T-helper 2 cell (primary cell): ENCODE measurements around the gene SGCA.
A peak's percentile ranks its signal among the peaks of the same experiment; 100 is the strongest.

ENCODE experiments used
- DNase-seq, 5 experiments: peaks; one replicate each; pipeline versions ENCODE4 v3.0.0 to v3.0.0-alpha.2; 2012 to 2022

The SGCA gene

DNA sequence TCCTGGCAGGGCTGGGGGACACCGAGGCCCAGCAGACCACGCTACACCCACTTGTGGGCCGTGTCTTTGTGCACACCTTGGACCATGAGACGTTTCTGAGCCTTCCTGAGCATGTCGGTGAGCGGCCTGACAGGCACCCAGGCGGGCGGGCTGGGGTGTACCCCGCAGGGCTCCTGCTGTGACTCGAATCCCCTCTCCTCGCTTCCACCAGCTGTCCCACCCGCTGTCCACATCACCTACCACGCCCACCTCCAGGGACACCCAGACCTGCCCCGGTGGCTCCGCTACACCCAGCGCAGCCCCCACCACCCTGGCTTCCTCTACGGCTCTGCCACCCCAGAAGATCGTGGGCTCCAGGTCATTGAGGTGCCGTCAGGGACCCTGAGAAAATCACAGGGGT lies 1.6 kb downstream of the SGCA start:
- no peak for DNase-seq

DNA sequence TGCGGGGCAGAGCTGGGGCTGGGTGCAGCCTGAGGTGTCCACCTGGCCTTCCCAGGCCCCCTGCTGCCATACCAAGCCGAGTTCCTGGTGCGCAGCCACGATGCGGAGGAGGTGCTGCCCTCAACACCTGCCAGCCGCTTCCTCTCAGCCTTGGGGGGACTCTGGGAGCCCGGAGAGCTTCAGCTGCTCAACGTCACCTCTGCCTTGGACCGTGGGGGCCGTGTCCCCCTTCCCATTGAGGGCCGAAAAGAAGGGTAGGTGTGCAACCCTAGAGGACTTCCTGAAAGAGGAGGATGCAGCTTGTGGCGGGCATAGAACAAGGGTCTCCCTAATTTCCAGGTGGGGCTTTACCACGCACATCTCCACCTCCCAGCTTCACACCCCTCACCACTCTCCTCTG lies 2.5 kb downstream of the SGCA start:
- no peak for DNase-seq

DNA sequence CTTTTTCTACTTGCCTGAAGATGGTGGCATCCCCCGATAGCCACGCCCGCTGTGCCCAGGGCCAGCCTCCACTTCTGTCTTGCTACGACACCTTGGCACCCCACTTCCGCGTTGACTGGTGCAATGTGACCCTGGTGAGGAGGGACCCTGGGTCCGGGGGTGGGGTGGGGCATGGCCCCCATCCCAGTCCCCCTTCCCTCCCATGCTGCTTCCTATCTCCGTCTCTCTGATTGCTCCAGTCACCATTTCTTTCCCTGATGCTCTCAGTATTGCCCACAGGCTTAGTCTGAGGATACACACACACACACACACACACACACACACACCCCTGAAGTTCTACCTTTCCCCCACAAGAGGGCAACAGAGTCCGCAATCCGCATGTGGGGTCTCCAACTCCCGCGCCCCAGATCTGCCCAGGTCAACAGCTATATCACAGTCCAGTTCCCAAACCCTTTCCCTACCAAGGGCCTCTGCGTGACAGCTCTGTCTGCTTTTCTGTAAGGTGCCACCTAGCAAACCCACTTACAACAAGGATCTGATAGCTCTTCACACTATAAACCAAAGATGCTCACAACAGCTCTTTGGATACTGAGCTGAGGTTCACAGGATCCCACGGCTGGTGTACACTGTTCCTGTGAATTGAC lies 3.4 kb downstream of the SGCA start:
- DNase-seq, result peak in 4 of 5 experiments; percentile 17 to 84 (median 62)

DNA sequence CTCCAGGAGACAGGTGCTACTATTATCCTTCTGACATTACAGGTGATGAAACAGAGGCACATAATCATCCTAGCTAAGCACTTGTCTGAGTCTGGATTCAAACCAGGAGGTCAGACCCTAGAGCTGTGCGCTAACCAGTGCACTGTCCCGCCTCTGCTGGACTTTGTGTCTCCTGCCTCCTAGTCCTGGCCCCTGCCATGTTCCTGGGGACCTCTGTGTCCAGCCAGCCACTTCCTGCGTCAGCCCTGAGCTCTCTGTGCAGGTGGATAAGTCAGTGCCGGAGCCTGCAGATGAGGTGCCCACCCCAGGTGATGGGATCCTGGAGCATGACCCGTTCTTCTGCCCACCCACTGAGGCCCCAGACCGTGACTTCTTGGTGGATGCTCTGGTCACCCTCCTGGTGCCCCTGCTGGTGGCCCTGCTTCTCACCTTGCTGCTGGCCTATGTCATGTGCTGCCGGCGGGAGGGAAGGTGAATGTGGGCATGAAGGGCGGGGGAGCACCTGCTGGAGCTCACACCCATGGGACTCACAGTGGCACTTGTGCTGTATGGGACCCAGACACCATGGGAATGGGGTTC lies 4.2 kb downstream of the SGCA start:
- DNase-seq, result no peak

DNA sequence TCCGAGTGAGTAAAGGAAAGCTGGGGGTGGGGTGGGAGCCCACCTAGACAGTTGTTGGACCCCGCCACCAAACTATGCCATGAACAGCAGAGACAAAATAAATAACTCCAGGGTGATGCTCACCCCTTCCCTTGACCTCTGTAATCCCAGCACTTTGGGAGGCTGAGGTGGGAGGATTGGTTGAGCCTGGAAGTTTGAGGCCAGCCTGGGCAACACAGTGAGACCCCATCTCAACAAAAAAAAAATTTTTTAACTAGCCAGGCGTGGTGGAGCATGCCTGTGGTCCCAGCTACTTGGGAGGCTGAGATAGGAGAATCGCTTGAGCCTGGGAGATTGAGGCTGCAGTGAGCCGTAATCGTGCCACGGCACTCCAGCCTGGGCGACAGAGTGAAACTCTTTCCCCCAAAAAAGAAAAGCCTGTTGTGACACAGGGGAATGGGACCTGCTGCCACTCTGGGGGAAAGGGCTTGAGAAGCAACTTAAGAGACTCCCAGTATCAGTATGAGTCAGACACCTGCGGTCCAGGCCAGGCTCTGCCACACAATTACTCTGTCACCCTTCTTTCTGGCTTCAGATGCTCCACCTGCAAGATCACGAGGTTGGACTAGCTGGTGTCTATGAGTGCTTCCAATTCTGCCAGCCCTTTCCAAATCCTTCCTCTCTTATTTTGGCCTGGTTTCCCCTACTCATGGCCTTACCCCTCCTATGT lies 5.0 kb downstream of the SGCA start:
- DNase-seq, result peak in 1 of 5 experiments; percentile 86

DNA sequence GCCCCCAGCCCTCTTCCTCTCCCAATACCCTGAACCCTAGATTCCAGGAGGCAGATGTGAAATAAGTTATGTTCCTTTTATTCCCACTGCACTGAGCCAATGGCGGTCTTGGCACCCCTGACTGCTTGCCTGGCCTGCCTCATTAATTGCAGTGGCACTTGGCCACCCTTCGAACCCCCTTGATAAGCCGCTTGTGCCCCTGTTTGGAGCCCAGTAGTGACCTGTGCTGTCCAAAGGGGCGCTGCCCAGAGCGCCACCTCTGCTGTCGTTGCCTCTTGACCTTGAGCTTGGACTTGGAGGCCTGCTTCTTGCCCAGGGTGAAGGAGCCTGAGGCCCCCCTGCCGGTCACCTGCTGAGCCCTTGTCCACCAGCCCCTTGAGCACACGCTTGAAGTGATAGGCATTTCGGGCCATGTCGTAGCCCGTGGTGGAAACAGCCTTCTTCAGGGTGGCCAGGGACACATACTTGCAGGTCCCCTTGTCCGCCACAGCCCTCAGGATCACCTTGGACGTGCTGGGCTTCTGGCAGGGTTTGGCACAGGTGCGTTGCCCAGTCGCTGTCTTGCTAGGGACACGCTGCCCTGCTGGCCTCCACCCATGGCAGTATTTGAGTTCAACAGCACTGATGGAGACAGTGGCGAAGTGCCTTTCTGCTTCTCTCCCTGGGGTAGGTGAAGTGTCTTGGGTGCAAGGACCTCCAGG lies 5.7 kb downstream of the SGCA start:
- no peak for DNase-seq

DNA sequence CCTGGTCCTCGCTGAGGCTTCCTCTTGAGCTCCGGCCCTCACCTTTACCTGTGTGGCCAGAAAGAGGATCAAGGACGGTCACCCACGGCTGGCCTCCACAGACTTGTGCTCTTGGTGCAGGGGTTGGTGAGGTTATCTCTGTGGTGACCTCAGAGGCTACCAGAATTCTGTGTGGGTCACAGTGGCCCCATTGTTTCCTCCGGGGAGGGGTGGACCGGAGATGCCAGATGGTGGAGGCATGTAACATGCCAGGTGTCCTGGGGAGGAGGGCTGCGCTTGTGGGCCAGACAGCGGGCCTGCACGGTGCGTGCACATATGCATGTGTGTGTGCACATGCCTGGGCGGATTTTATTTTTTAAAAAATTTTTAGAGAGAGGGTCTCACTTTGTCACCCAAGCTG lies 6.3 kb downstream of the SGCA start:
- DNase-seq, result no peak

DNA sequence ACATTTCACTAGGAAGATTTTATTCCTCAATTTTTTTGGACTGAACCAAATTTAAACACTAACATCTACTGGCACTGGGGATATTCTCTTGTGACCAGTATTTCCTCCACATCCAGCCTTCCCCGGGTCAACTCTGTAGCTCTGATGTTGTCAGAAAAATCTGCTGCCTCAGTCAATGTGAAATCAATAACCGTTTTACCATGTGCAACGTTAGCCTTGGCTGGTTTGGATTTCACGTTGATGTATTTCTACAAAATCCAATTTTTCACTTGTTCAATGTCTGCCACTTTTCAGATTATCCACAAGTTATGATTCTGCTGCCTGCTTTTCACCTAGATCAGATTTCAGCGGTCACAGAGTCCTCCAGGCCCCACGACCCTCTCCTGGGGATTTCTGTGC lies 7.1 kb downstream of the SGCA start:
- DNase-seq, result no peak

DNA sequence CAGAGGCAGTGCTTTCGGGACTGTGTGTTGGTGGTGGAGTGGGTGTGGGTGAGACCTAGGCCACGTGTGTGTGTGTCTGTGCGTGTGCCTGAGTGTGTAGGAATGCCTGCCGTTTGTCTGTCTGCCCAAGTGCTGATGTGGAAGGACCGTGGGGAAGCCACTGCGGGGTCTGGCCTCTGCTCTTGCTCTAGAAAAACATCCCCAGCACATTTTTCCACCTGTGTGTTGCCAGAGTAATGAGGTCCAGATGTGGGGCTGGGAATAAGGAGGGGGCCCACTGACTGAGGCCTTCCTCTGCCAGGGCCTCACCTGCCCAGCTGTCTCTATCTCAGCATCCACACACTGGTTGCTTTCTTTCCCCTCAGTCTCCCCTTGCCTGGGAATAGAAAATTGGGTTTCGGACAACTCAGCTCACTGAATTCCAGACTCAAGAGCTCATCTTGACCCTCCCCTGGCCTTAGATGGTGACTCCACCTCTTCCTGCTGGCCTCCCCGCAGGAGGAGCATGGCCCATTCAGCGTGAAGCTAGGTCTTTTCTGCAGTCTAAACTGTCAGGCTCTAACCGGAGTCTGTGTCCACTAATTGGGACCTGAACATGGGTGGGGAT lies 7.6 kb downstream of the SGCA start:
- DNase-seq, result no peak

DNA sequence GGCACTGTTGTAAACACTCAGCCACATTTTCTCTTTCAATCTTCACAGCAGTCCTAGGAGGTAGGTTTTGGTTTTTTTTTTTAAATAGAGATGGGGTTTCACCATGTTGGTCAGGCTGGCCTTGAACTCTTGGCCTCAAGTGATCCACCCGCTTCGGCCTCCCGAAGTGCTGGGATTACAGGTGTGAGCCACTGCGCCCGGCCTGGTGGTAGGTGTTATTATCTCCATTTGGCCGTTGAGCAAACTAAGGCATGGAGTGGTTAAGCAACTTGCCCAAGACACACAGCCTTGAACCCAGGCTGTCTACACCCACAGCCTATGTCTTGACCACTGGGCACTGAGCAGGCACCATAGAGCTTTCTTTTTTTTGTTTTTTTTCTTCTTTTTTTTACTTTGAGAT lies 8.6 kb downstream of the SGCA start:
- DNase-seq, result no peak

DNA sequence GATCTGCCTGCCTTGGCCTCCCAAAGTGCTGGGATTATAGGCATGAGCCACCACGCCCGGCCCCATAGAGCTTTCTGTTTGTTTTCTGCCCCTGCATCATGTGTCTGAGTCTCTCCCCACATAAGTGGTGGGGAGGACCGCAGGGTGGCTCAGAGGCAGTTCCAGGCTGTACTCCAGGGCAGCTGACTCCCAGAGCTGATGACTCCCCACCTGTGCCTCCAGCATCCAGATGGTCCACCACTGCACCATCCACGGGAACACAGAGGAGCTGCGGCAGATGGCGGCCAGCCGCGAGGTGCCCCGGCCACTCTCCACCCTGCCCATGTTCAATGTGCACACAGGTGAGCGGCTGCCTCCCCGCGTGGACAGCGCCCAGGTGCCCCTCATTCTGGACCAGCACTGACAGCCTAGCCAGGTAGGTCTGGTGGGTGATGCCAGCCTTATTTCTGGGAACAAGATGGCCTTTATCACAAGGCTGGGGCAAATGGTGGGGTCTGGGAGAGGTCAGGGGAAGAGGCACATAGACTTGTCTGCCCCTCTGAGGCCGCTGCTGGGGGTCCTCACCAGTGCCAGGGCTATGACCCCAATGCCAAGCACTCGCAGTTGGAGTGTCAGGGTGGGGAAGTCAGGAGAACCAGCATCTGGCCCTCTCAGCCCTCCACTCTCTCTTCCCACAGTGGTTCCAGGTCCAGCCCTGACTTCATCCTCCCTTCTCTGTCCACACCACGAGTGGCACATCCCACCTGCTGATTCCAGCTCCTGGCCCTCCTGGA lies 9.4 kb downstream of the SGCA start:
- no peak for DNase-seq

DNA sequence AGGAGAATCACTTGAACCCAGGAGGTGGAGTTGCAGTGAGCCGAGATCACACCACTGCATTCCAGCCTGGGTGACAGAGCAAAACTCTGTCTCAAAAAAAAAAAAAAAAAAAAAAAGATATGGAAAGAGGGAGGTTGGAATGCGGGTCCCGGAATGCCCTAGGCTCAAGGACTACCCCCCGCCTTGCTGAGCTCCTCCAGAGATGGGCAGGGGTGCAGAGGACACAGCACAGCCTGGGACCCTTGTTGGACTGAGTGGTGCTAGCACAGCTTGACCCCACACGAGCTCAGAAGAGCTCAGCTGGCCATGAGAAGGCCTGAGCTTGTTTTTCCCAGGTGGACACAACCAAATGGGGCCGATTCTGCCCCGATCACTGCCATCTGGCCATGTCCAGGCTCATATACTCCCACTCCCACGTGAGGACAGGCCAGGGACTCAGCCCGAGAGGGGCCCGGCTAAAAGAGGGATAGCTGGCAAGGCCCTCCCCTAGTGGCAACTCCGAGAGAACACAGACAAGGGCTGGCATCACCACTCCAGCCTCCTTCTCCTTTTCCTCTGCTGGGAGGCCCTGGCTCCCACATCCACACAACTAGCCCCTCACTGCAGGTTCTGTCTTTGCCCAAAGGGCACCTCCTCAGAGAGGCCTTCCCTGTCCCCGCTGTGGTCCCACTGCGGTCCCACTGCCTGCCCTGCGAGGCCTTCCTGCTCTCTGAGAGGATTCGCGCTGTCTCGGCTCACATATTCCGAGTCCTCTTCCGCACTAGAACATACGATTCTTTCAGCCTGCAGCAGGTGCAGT lies 11.0 kb downstream of the SGCA start:
- DNase-seq, result no peak

DNA sequence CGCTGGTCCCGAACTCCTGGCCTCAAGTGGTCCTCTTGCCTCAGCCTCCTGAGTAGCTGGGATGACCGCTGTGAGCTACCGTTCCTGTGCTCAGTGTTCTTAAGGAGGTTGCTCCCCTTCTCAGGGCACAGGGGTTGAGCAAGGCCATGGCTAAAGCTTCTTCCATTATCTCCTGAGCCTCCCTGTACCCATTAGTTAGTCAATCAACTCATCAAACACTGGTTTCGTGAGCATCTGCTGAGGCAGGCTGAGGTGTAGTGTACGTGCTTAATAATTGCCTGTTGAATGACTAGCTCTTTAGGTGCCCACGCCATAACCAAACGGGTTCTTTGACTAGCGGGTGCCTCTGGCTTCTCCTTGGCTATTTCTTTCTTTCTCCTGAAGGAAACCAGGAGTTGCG lies 11.7 kb downstream of the SGCA start:
- no peak for DNase-seq

DNA sequence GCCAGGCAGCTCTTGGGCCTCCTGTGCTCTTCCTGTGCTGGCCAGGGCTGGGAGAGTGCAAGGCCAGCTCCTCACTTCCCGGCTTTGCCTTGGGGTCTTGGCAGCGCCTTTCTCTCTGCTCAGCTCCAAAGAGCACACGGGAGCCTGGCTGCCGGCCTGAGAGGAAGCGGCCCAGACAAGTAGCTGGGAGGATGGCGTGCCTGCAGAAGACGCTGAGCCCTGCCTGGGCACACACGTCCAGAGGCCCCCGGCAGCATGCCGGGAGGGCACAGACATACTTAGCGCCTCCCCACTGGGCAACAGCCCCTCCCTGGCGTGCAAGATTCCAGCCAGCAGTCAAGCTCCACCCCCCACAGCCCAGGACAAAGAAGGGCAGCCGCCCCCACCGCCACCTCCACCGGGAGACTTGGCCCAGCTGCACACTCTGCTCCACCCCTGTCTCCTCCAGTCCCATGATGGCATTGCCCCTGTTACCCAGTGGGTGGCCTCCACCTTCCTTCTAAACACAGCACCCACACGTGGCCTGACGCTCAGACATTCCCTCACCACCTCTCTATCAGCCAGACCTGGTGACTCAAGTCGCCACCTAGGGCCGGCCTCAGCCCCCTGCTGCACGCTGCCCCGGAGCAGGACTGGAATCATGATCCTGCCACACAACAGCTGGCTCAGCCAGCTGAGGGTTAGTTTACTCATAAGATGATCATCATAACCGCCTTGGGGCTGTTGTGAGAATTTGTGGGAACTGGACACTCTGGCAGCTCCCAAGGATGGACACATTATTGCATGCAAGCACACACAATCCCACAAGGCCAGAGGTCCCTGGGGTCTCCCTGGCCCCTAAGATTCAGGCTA lies 12.4 kb downstream of the SGCA start:
- peak in 3 of 5 experiments; percentile 32 to 54 (median 37) for DNase-seq

DNA sequence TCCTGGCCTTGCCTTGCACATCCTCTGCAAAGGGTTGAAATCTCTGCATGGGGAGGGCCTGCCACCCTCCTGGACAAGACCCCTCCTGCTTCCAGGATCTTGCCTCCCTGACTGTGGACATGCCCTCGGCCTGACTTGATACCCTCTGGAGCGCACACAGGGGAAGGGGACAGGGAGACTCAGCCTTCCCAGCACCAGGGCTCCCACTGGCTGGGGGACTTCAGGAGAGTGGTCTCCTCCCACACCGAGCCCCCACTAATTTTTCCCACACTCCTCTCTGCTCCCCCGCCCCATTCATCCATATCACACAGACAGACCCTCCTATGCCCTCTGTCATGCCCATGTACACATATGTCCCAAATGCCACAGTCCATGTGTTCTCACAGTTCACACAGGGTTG lies 14.3 kb downstream of the SGCA start:
- DNase-seq, result no peak

DNA sequence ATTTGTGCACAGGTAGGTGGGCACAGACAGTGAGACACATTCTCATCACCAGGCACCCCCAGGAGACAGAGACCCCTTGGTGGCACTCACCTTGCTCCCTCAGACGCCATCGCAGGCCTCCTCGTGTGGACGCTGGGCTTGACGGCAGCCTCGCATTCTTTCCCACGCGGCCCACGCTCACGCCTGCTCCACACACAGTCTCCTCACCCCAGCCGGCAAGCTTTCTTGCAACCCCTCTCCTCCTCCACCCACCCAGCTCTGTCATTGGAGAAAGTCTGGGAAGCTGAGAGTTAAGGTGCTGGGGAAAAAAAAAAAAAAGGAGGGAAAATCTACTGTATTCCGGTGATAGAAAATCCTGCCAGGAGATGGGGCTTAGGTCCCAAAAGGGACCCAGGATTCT lies 14.8 kb downstream of the SGCA start:
- DNase-seq, result no peak

DNA sequence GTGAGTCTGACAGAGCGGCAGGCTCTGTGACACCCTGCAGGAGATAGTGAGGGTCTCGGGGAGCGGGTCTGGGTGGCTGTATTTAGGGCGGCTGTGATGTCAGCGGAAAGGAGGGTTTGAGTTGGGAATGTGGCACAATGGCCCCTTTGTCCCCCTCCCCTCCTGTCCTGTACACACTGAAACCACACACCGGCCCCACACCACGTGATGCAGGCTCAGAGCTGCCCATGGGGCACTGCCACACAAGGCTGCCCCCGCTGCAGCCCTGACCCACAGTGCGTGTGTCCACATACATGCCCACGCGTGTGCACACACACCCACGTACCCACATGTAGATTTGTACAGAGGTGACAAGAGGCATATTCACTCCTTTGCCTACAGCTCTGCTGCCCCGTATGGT lies 15.3 kb downstream of the SGCA start:
- DNase-seq, result no peak

DNA sequence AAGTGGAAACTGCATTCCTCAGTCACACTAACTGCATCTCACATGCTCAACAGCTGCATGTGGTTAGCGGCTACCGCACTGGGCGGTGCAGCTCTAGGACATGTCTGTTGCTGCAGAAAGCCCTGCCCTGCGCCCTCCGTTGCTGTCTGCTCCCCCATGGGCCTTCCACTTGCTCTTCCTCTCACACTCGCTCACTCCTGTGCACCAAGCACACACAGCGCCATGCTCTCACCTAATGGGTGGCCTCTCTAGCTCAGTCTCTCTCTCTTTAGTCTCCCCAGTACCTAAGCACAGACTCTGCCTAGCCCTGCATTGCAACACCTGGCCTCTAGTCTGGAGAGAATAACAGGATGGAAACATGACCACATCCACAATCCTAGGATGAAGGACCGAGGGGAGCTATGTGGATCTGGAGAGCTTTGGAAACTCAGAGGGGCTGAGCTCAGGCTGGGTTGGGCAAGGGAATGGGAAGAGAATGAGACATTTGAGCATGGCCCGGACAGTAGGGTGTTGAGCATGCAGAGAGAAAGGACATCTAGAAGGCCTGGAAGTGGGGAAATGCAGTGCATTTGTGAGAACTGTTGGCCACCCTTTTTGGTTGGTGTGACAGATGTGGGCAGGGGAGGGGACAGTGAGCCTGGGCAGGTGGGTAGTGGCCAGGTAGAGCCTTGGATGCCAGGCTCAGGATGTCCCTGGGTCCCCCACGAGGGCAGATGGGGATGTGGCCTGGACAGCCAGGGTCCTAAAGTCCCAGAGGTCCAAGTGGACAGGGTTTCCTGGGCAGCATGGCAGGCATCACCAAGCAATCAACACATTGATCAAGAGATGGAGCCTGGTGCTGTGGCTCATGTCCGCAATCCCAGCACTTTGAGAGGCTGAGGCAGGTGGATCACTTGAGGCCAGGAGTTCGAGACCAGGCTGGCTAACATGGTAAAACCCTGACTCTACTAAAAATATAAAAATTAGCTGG lies 16.1 kb downstream of the SGCA start:
- DNase-seq, result no peak

DNA sequence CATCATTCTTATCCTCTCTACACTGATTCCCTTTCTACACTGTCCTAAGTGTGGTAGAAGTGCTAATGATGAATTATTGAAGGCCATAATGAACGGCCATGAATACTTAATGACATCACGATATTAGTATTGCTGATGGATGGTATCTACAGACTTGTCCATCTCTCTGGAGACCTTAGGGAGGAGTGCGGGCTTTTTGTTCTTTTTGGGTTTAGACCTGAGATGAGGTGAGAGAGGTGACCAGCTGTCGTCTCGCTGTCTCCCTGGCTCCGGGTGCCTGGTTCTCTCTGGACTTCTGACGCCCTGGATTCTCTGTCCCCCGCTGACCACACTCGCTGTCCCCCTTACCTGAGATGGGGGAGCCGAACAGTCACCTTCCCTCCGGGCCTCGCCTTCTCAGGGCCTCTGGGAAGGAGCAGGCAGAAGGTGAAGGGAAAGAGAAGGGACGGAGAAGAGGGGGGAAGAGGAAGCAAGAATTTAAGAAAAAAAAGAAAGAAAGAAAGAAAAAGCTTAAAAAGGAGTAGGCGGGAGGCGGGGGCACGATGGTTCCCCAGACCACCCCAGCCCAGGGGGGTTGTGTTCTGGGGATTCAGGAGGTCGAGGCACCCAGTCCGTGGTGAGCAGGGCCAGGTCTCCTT lies 17.1 kb downstream of the SGCA start:
- DNase-seq, result no peak
